Urothelium cell line (cell line): ENCODE data around the gene DHRS12.

ENCODE experiments used
- DNase-seq: peaks from one replicate; pipeline ENCODE4 v3.0.0; 2011; ENCODE audit warnings: low spot score, mixed read lengths
- FAIRE-seq: peaks from 2 replicates; lab custom pipeline; 2011; peaks lifted over from hg19 to GRCh38; lab: Jason Lieb, UNC

Gene DHRS12

GRCh38 chr13:51803422-51804294 is at the start of gene DHRS12:
DHRS12 (minus strand) TSS chr13:51804163; CDS start chr13:51799659, 4,504 bp downstream.
- DNase-seq (peak; percentile 90), FAIRE-seq (no peak)

GRCh38 chr13:51849145-51850101 is 45.5 kb upstream of the DHRS12 start:
- FAIRE-seq (no peak), DNase-seq (peak; percentile 23)

- FAIRE-seq (no peak), DNase-seq (no peak)
Observed at GRCh38 chr13:51848674-51849073, 44.7 kb upstream of the DHRS12 start.

GRCh38 chr13:51846756-51847155 is 42.8 kb upstream of the DHRS12 start:
- DNase-seq (no peak), FAIRE-seq (no peak)

- no peak for FAIRE-seq
- no peak for DNase-seq
Observed at GRCh38 chr13:51845574-51846318, 41.8 kb upstream of the DHRS12 start.

GRCh38 chr13:51844862-51845573 is 41.1 kb upstream of the DHRS12 start, which contains the start of gene TMEM272:
TMEM272 (minus strand) TSS chr13:51845177; CDS start chr13:51838530, 6,647 bp downstream.
- DNase-seq (peak; percentile 81), FAIRE-seq (no peak)

- no peak for DNase-seq
- no peak for FAIRE-seq
Observed at GRCh38 chr13:51843529-51843928, 39.6 kb upstream of the DHRS12 start.

- no peak for FAIRE-seq
Observed at GRCh38 chr13:51841732-51842131, 37.8 kb upstream of the DHRS12 start.

GRCh38 chr13:51840917-51841316 is 37.0 kb upstream of the DHRS12 start:
- no peak for DNase-seq
- FAIRE-seq, result no peak

More at GRCh38 chr13:51841732-51842131, 37.8 kb upstream of the DHRS12 start:
- DNase-seq, result no peak

- DNase-seq (no peak), FAIRE-seq (no peak)
Observed at GRCh38 chr13:51839711-51840540, 36.0 kb upstream of the DHRS12 start.

GRCh38 chr13:51838240-51838846 is 34.4 kb upstream of the DHRS12 start:
- FAIRE-seq (no peak), DNase-seq (no peak)

GRCh38 chr13:51837016-51837415 is 33.1 kb upstream of the DHRS12 start:
- FAIRE-seq (no peak), DNase-seq (no peak)

GRCh38 chr13:51834581-51835171 is 30.7 kb upstream of the DHRS12 start:
- no peak for FAIRE-seq

GRCh38 chr13:51833980-51834379 is 30.0 kb upstream of the DHRS12 start:
- FAIRE-seq, result no peak
- DNase-seq, result no peak

More at GRCh38 chr13:51834581-51835171, 30.7 kb upstream of the DHRS12 start:
- no peak for DNase-seq

GRCh38 chr13:51832471-51833152 is 28.6 kb upstream of the DHRS12 start:
- FAIRE-seq, result no peak
- peak; percentile 18 for DNase-seq

- DNase-seq, result no peak
- FAIRE-seq, result no peak
Observed at GRCh38 chr13:51831519-51831918, 27.6 kb upstream of the DHRS12 start.

- no peak for FAIRE-seq
- DNase-seq, result no peak
Observed at GRCh38 chr13:51829568-51829899, 25.6 kb upstream of the DHRS12 start.
